Activated CD4-positive, alpha-beta memory T cell treated with anti-CD3 and anti-CD28 coated beads for 36 hours (primary cell): ENCODE data around the gene UTP15. TPM values are rescaled to one million over a fixed set of nuclear protein-coding genes. Genes with fewer than 3 reads are reported as not detected.

ENCODE experiments used
- CTCF ChIA-PET: fragments of 350-600 bp; sonication (Branson Sonifier 250); formaldehyde crosslinking; loops from one replicate; lab custom pipeline; 2021; ENCODE audit warnings: antibody characterized with exemption, inconsistent platforms; lab: Charles Lee
- POLR2A ChIA-PET: fragments of 350-600 bp; sonication (Branson Sonifier 250); formaldehyde crosslinking; loops from one replicate; lab custom pipeline; 2021; ENCODE audit warnings: antibody characterized with exemption; lab: Charles Lee
- DNase-seq: peaks from one replicate; pipeline ENCODE4 v3.0.0-alpha.2; 2020
- H3K27ac Mint-ChIP-seq: one replicate; pipeline ENCODE4 v1.8.0; 2021; ENCODE audit warnings: mixed read lengths
- H3K27me3 Mint-ChIP-seq: one replicate; pipeline ENCODE4 v1.8.0; 2021; ENCODE audit warnings: mixed read lengths
- H3K36me3 Mint-ChIP-seq: one replicate; pipeline ENCODE4 v1.8.0; 2021; ENCODE audit warnings: mixed read lengths
- H3K4me1 Mint-ChIP-seq: one replicate; pipeline ENCODE4 v1.8.0; 2021; ENCODE audit warnings: low read depth, mixed read lengths
- H3K4me3 Mint-ChIP-seq: one replicate; pipeline ENCODE4 v1.8.0; 2021; ENCODE audit warnings: mild to moderate bottlenecking, mixed read lengths
- H3K9me3 Mint-ChIP-seq: one replicate; pipeline ENCODE4 v1.8.0; 2021; ENCODE audit warnings: mixed read lengths
- intact Hi-C: fragments of 100-400 bp; cut with micrococcal nuclease; formaldehyde crosslinking; loops from one replicate; pipeline ENCODE4 v1.15.1; 2023
- total RNA-seq, 2 experiments: library from RNA; stranded (reverse); gene quantifications; one replicate each; pipeline ENCODE4 v1.2.3, GENCODE V29; 2021

UTP15 gene
- total RNA-seq, 2 experiments from 2014 or later: 29.7 to 33.1 TPM

DNA sequence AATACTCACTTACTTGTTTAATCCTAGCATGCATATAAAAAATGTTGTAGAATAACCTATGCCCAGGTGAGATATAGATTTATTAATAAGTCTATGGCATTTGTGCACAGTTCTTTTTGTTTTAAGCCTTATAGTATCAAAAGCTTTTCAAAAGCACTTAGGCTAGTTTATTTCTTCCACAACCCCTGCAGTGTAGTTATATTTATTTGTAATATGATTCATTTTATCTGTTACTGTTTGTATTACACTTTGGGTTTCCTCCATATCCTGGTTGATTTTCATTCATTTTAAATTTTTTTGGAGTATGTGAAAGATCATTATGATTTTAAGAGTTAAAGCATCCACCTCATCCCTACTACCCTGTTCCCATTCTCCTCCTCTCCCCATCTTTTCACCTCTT is 41.7 kb downstream of the UTP15 start:
- no peak for DNase-seq
- no peaks in the 10 kb centered on the region for H3K36me3 Mint-ChIP-seq
- CTCF ChIA-PET: interaction anchor here (1.0 to 1.2 kb wide), 3 partner anchors 10 to 189 kb away, joined by 3 to 5 read pairs (median 3); no protein-coding TSS in a partner anchor
- no peaks in the 10 kb centered on the region for H3K4me1 Mint-ChIP-seq
- POLR2A ChIA-PET: no interaction called here
- H3K9me3 Mint-ChIP-seq: no peaks in the 10 kb centered on the region
- H3K27me3 Mint-ChIP-seq: peaks cover 3% of the 10 kb centered on the region
- H3K27ac Mint-ChIP-seq: no peak overlapping the region
- intact Hi-C loops: no loop called here
- no peak overlapping the region for H3K4me3 Mint-ChIP-seq

DNA sequence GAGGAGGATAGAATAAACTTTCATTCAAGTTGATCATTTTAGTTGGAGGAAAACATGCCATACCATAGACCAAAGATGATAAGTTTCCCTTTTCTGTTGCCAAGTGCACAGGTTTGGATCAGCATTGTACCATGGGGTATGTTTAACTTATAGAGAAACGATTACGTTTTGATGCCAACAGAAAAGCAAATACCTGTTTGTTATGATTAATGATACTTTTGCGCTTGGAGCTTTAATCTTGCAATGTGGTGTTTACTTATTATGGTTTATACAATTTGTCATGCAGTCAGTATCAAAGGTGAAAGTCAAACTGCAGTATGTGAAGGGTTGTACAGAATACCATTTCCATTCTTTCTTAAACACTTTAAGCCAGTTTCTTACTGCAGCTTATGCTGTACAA is 47.3 kb downstream of the UTP15 start:
- Mint-ChIP-seq H3K27ac (no peak overlapping the region), H3K4me3 (no peak overlapping the region), H3K27me3 (peaks cover 9% of the 10 kb centered on the region), H3K36me3 (no peaks in the 10 kb centered on the region), H3K9me3 (no peaks in the 10 kb centered on the region), H3K4me1 (no peaks in the 10 kb centered on the region)
- ChIA-PET POLR2A (no interaction called here), CTCF (no interaction called here)
- intact Hi-C loops: no loop called here
- DNase-seq: no peak

DNA sequence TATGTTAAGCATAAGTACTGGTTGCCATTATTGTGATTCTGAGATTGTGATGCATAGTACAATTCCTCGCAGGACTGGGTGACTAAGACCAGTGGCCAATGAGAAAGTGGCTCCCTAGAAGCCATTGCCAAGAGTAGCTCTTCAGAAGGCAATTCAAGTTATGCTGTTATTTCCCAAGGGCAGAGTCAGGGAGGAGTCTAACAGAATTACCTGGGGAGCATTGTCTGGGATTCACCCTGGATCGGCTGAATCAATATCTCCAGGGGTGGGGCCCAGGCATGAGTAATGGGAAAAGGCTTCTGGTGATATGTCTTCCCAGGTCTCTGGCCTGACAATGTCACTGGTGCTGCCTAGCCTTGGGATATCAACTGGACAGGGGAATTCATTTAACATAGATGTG is 49.5 kb downstream of the UTP15 start:
- POLR2A ChIA-PET: no interaction called here
- Mint-ChIP-seq H3K27me3 (peaks cover 10% of the 10 kb centered on the region), H3K9me3 (no peaks in the 10 kb centered on the region), H3K4me3 (no peak overlapping the region), H3K27ac (no peak overlapping the region), H3K4me1 (no peaks in the 10 kb centered on the region), H3K36me3 (no peaks in the 10 kb centered on the region)
- intact Hi-C loops: no loop called here
- CTCF ChIA-PET: interaction anchor here (1.0 kb wide), 1 partner anchor 19 kb away, joined by 3 read pairs; no protein-coding TSS in a partner anchor
- no peak for DNase-seq

- CTCF ChIA-PET: interaction anchor here (1.0 kb wide), 1 partner anchor 19 kb away, joined by 3 read pairs; no protein-coding TSS in a partner anchor
- Mint-ChIP-seq H3K9me3 (no peaks in the 10 kb centered on the region), H3K36me3 (no peaks in the 10 kb centered on the region), H3K27ac (no peak overlapping the region), H3K27me3 (peaks cover 9% of the 10 kb centered on the region), H3K4me1 (no peaks in the 10 kb centered on the region), H3K4me3 (no peak overlapping the region)
- POLR2A ChIA-PET: no interaction called here
- intact Hi-C loops: no loop called here
- no peak for DNase-seq
Measured at GRCh38 chr5:73615947-73616346, 50.4 kb downstream of the UTP15 start.

DNA sequence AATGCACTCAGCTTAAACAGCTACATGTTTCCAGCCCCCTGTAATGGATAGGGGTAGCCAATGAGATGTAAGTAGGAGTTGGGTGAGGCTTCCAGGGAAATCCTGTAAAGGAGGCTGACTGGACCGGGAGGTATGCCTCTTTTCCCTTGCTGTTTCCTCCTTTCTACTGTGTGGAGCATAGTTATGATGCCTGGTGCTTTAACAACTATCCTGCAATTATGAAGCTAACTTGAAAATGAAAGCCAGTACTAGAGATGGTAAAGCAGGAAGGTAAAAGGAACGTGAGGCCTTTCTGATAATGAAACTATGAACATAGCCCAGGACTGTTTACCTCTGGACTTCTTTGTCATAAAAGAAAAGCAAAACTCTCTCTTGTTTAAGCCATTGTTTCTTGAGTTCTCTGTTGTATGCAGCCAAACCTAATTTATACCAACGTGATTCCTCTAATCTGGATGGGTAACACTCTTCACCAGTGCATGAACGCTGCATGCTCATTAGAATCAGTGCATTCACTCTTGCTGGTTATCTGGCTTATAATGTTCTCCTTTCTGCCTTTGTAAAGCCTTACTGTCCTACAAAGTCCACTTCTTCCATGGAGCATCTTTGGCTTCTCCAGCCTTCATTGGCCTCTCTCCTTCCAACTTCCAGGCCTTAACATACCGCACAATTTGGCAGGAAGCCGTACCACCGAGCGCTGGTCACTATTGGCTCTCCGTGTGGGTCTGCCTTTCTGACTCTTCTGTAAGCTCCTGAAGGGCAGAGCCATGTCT is 52.2 kb downstream of the UTP15 start:
- Mint-ChIP-seq H3K27me3 (peaks cover 14% of the 10 kb centered on the region), H3K4me3 (no peak overlapping the region), H3K36me3 (no peaks in the 10 kb centered on the region), H3K4me1 (no peaks in the 10 kb centered on the region), H3K27ac (no peak overlapping the region), H3K9me3 (no peaks in the 10 kb centered on the region)
- POLR2A ChIA-PET: no interaction called here
- intact Hi-C loops: no loop called here
- CTCF ChIA-PET: no interaction called here
- DNase-seq: no peak

- CTCF ChIA-PET: interaction anchor here (0.6 kb wide), 1 partner anchor 173 kb away, joined by 3 read pairs; no protein-coding TSS in a partner anchor
Measured at GRCh38 chr5:73619606-73620333, 54.2 kb downstream of the UTP15 start.

GRCh38 chr5:73620334-73620687 is 54.8 kb downstream of the UTP15 start:
- H3K27ac Mint-ChIP-seq: no peak overlapping the region
- no peaks in the 10 kb centered on the region for H3K36me3 Mint-ChIP-seq
- peaks cover 1% of the 10 kb centered on the region for H3K4me1 Mint-ChIP-seq
- H3K27me3 Mint-ChIP-seq: peaks cover 21% of the 10 kb centered on the region
- no peak for DNase-seq
- no peaks in the 10 kb centered on the region for H3K9me3 Mint-ChIP-seq
- POLR2A ChIA-PET: no interaction called here
- CTCF ChIA-PET: no interaction called here
- intact Hi-C loops: no loop called here
- H3K4me3 Mint-ChIP-seq: no peak overlapping the region

More at GRCh38 chr5:73619606-73620333, 54.2 kb downstream of the UTP15 start:
- intact Hi-C loops: no loop called here
- POLR2A ChIA-PET: no interaction called here
- H3K9me3 Mint-ChIP-seq: no peaks in the 10 kb centered on the region
- H3K36me3 Mint-ChIP-seq: no peaks in the 10 kb centered on the region
- DNase-seq: no peak
- no peaks in the 10 kb centered on the region for H3K4me1 Mint-ChIP-seq
- H3K27ac Mint-ChIP-seq: no peak overlapping the region
- no peak overlapping the region for H3K4me3 Mint-ChIP-seq
- peaks cover 17% of the 10 kb centered on the region for H3K27me3 Mint-ChIP-seq

GRCh38 chr5:73623060-73623459 is 57.5 kb downstream of the UTP15 start:
- POLR2A ChIA-PET: no interaction called here

GRCh38 chr5:73623901-73624404 is 58.4 kb downstream of the UTP15 start:
- H3K9me3 Mint-ChIP-seq: no peaks in the 10 kb centered on the region
- peaks cover 41% of the 10 kb centered on the region for H3K27me3 Mint-ChIP-seq
- H3K4me3 Mint-ChIP-seq: no peak overlapping the region
- DNase-seq: no peak
- H3K36me3 Mint-ChIP-seq: no peaks in the 10 kb centered on the region
- H3K27ac Mint-ChIP-seq: no peak overlapping the region
- peaks cover 2% of the 10 kb centered on the region for H3K4me1 Mint-ChIP-seq
- ChIA-PET POLR2A (no interaction called here), CTCF (interaction anchor here (1.2 kb wide), 1 partner anchor 33 kb away, joined by 4 read pairs; no protein-coding TSS in a partner anchor)
- intact Hi-C loops: no loop called here

More at GRCh38 chr5:73623060-73623459, 57.5 kb downstream of the UTP15 start:
- H3K4me3 Mint-ChIP-seq: no peak overlapping the region
- H3K4me1 Mint-ChIP-seq: peaks cover 2% of the 10 kb centered on the region
- H3K36me3 Mint-ChIP-seq: no peaks in the 10 kb centered on the region
- peaks cover 36% of the 10 kb centered on the region for H3K27me3 Mint-ChIP-seq
- H3K9me3 Mint-ChIP-seq: no peaks in the 10 kb centered on the region
- H3K27ac Mint-ChIP-seq: no peak overlapping the region
- intact Hi-C loops: no loop called here
- CTCF ChIA-PET: no interaction called here
- DNase-seq: no peak

GRCh38 chr5:73624888-73625287 is 59.3 kb downstream of the UTP15 start:
- Mint-ChIP-seq H3K4me3 (no peak overlapping the region), H3K9me3 (no peaks in the 10 kb centered on the region), H3K4me1 (peaks cover 2% of the 10 kb centered on the region), H3K27ac (no peak overlapping the region), H3K36me3 (no peaks in the 10 kb centered on the region), H3K27me3 (peaks cover 42% of the 10 kb centered on the region)
- CTCF ChIA-PET: interaction anchor here (1.3 kb wide), 1 partner anchor 34 kb away, joined by 3 read pairs; no protein-coding TSS in a partner anchor
- intact Hi-C loops: no loop called here
- POLR2A ChIA-PET: no interaction called here
- no peak for DNase-seq

DNA sequence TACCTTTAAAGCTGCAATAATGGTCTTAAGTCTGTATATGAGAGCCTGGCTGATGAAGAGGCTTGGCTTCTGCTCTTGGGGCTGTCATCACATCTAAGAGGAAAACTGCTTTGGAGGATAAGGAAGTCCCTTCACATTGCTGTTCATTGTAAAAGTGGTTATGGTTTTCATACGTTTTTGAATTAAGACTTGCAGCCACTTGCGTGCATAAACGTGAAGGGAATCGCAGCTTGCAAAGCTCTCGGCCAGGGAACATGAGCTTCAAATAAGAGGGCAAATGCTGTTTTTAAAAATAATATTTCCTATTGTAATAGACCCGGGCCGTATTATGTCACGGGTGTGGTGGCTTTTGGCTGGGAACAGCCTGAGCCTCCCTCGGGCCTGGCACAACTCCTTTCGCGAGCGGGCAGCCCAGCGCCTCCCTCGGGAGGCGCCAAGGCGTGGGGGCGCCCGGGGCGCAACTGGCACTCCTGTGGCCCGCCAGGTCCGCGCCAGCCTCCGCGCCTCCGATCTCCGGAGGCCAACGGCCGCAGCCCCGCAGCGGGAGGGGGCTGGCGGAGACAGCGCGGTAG is 59.9 kb downstream of the UTP15 start:
- peaks cover 2% of the 10 kb centered on the region for H3K4me1 Mint-ChIP-seq
- ChIA-PET CTCF (interaction anchor here (1.3 kb wide), 1 partner anchor 34 kb away, joined by 3 read pairs; no protein-coding TSS in a partner anchor), POLR2A (no interaction called here)
- H3K9me3 Mint-ChIP-seq: no peaks in the 10 kb centered on the region
- no peaks in the 10 kb centered on the region for H3K36me3 Mint-ChIP-seq
- peak overlapping the region; percentile 45 for H3K4me3 Mint-ChIP-seq
- intact Hi-C loops: no loop called here
- no peak overlapping the region for H3K27ac Mint-ChIP-seq
- no peak for DNase-seq
- peaks cover 45% of the 10 kb centered on the region for H3K27me3 Mint-ChIP-seq
